K562 (cell line): ENCODE measurements around the gene DUS1L. TPM values are rescaled to one million over a fixed set of nuclear protein-coding genes. Genes with fewer than 3 reads are reported as not detected.

Experiments
- CEBPZ ChIP-seq: fragments of 150-350 bp; IDR thresholded peaks from 2 replicates; pipeline ENCODE4 v1.6.1; 2014; ENCODE audit warnings: low read depth, mild to moderate bottlenecking, low read length, borderline replicate concordance
- CREM ChIP-seq: IDR thresholded peaks from 2 replicates; pipeline ENCODE4 v1.6.1; 2014; ENCODE audit warnings: antibody characterized with exemption, low read depth
- CSDE1 ChIP-seq, 2 experiments: fragments of 450-650 bp; IDR thresholded peaks; 2 replicates each; pipeline ENCODE4 v1.6.1; 2016; ENCODE audit warnings: mild to moderate bottlenecking in 1 of 2
- CXXC5 ChIP-seq: fragments of 250-450 bp; sonication (Bioruptor Pico); IDR thresholded peaks from 2 replicates; pipeline ENCODE4 v1.8.0; 2022; ENCODE audit warnings: inconsistent platforms, mild to moderate bottlenecking, moderate library complexity
- GTF2E2 ChIP-seq: fragments of 200-800 bp; sonication (Bioruptor generic); IDR thresholded peaks from 2 replicates; pipeline ENCODE4 v1.6.1; 2016; ENCODE audit warnings: missing genetic modification characterization, missing compliant biosample characterization
- KAT7 ChIP-seq: sonication (generic); formaldehyde crosslinking; IDR thresholded peaks from 2 replicates; pipeline ENCODE4 v1.8.0; 2022; ENCODE audit warnings: missing genetic modification reagents, mild to moderate bottlenecking, borderline replicate concordance
- MXI1 ChIP-seq: IDR thresholded peaks from 2 replicates; pipeline ENCODE4 v1.6.1; 2011; ENCODE audit warnings: low read depth, mild to moderate bottlenecking, improper control_type of control experiment, low read length
- MYBL2 ChIP-seq, 2 experiments: fragments of 450-650 bp in 1 of 2; sonication (generic) in 1 of 2; formaldehyde crosslinking in 1 of 2; IDR thresholded peaks; 2 replicates each; pipeline versions ENCODE4 v1.6.1 to v1.8.1; 2017 to 2022; ENCODE audit warnings: borderline replicate concordance in 1 of 2, inconsistent platforms in 1 of 2, low read depth in 1 of 2, mild to moderate bottlenecking in 1 of 2, missing genetic modification reagents in 1 of 2, moderate library complexity in 1 of 2
- NR2F6 ChIP-seq: fragments of 450-650 bp; formaldehyde crosslinking; IDR thresholded peaks from 2 replicates; pipeline ENCODE4 v1.4.0; 2020; ENCODE audit warnings: mild to moderate bottlenecking
- PCBP1 ChIP-seq: fragments of 200-400 bp; formaldehyde crosslinking; IDR thresholded peaks from 2 replicates; pipeline ENCODE4 v1.6.1; 2018; ENCODE audit warnings: mild to moderate bottlenecking, low read depth, low read length; ENCODE audit not compliant: poor library complexity, severe bottlenecking
- PML ChIP-seq: IDR thresholded peaks from 2 replicates; pipeline ENCODE4 v1.6.1; 2012; ENCODE audit warnings: low read length, inconsistent platforms
- SMAD1 ChIP-seq: fragments of 150-350 bp; IDR thresholded peaks from 2 replicates; pipeline ENCODE4 v1.6.1; 2014; ENCODE audit warnings: low read length, low read depth; ENCODE audit not compliant: partially characterized antibody
- SMARCB1 ChIP-seq: IDR thresholded peaks from 2 replicates; pipeline ENCODE4 v1.6.1; 2011; ENCODE audit warnings: improper control_type of control experiment, low read depth; ENCODE audit not compliant: insufficient read length
- SP1 ChIP-seq: sonication (generic); formaldehyde crosslinking; IDR thresholded peaks from 2 replicates; pipeline ENCODE4 v1.8.1; 2022; ENCODE audit warnings: mild to moderate bottlenecking, missing genetic modification reagents
- TSHZ1 ChIP-seq: fragments of 250-450 bp; sonication (Bioruptor Pico); IDR thresholded peaks from 2 replicates; pipeline ENCODE4 v1.4.0; 2020; ENCODE audit warnings: mild to moderate bottlenecking, moderate library complexity
- ZBTB17 ChIP-seq: fragments of 450-650 bp; formaldehyde crosslinking; IDR thresholded peaks from 2 replicates; pipeline ENCODE4 v1.4.0; 2020; ENCODE audit warnings: mild to moderate bottlenecking
- ZNF121 ChIP-seq: sonication (generic); formaldehyde crosslinking; conservative IDR thresholded peaks from 2 replicates; pipeline ENCODE4 v1.8.0; 2022; ENCODE audit warnings: missing genetic modification reagents
- ZNF253 ChIP-seq: fragments of 250-450 bp; sonication (Bioruptor Pico); conservative IDR thresholded peaks from 2 replicates; pipeline ENCODE4 v1.6.1; 2021; ENCODE audit warnings: mild to moderate bottlenecking
- ZNF668 ChIP-seq: fragments of 250-450 bp; sonication (Bioruptor Pico); IDR thresholded peaks from 2 replicates; pipeline ENCODE4 v1.8.0; 2022; ENCODE audit warnings: mild to moderate bottlenecking, inconsistent platforms
- polyA plus RNA-seq, 8 experiments: library from polyadenylated mRNA; depleted of rRNA in 4 of 8; stranded (reverse) in 5 of 8; unstranded in 3 of 8; fragments of >200 nt; fragmentation: Nextera tagmentation in 2 of 8; fragmentation: Illumina TruSeq in 1 of 8; extraction: Ambion mirVana in 2 of 8; extraction: Trizol in 1 of 8; gene quantifications; 2 replicates each; pipeline versions ENCODE4 v1.2.1 to v1.2.3, GENCODE V29; 2011 to 2014; ENCODE audit warnings: inconsistent platforms in 1 of 8, missing spikeins in 1 of 8
- total RNA-seq, 7 experiments: library from RNA; depleted of rRNA in 6 of 7; stranded (reverse); fragments of >200 nt in 6 of 7; fragmentation: Illumina TruSeq in 2 of 7; extraction: Trizol in 2 of 7; gene quantifications; 2 replicates each; pipeline versions ENCODE4 v1.2.1 to v1.2.3, GENCODE V29; 2011 to 2021; ENCODE audit warnings: low replicate concordance in 1 of 7
- TF ChIP-seq, protein P1 (sequence below): sonication (generic); formaldehyde crosslinking; IDR thresholded peaks from 2 replicates; pipeline ENCODE4 v1.9.0; 2022; ENCODE audit warnings: mild to moderate bottlenecking, missing genetic modification reagents

The DUS1L gene
- total and polyA plus RNA-seq, 9 of the 15 experiments (the other 6 are each of a cell fraction or from before 2014, with no cell fraction given) = 7.8 to 210 (median 83.9) TPM

DNA sequence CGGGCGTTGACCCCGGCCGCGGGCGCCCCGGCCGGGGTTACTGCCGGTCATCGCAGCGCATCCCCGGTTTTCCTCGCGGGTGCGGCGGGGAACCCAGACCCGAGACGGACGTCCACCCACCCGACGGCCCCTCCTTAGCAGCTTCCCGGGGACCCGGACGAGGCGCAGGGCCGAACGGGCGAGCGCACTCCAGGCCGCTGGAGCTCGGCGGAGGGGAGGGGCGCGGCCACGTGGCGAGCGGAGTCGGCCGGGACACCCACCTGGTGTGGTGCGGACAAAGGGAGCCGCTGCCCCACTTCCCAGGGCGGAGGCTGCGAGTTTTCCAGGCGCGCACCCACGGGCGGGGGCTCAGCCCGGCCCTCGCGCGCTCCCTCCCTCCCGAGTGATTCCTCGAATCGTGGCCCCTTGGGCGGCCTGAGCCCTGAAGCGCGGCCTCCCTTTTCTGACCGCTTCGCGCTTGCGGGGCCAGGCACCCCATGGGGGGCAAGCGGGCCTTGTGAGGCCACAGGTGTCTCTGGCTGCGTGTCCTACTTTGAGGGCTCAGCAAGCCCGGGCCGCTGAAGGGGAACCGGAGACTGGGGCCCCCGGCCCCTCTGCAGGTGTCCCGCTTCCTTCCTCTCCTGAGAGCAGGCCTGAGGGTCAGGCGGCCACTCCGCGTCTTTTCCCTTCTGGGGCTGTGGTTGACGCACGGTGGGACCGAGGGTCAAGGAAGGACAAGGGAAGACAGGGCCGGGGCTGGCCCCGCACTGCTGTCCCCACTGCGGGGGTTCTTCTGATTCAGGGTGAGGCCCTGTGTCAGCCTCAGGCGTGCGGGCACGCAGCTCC is 33.5 kb upstream of the DUS1L start (continued):
- peak; percentile 86; the same call in 1 of the 2 replicates for TF ChIP-seq CXXC5 (CRISPR knock-in tag)
- no peak for TF ChIP-seq CREM
- peak; percentile 80 for TF ChIP-seq PCBP1
- peak; percentile 10; the same call in 1 of the 2 replicates for TF ChIP-seq ZBTB17 (CRISPR knock-in tag)
- TF ChIP-seq NR2F6 = no peak
- peak; percentile 73 for TF ChIP-seq SP1
- no peak; the same call in 1 of the 2 replicates for TF ChIP-seq MXI1
- no peak for TF ChIP-seq MYBL2 (IDR thresholded peaks at IDR 0.05; ENCODE audit: low read depth)
- TF ChIP-seq MYBL2 (CRISPR knock-in tag; IDR thresholded peaks at IDR 0.05; ENCODE audit: borderline replicate concordance) = no peak
- no peak for TF ChIP-seq ZNF121
- TF ChIP-seq SMARCB1 = no peak
- no peak for TF ChIP-seq CEBPZ
- TF ChIP-seq, protein P1, sequence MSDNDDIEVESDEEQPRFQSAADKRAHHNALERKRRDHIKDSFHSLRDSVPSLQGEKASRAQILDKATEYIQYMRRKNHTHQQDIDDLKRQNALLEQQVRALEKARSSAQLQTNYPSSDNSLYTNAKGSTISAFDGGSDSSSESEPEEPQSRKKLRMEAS (CRISPR knock-in tag) = peak; percentile 94
- TF ChIP-seq KAT7 (CRISPR knock-in tag) = 0 out of 2 replicates have a peak, but pooled peaks have one; percentile 93
- no peak for TF ChIP-seq SMAD1
- no peak for TF ChIP-seq PML
- TF ChIP-seq CSDE1 (IDR thresholded peaks at IDR 0.05) = no peak
- TF ChIP-seq TSHZ1 = no peak
- TF ChIP-seq ZNF668 (CRISPR knock-in tag) = no peak
- TF ChIP-seq ZNF253 (CRISPR knock-in tag) = no peak
- 0 out of 2 replicates have a peak, but pooled peaks have one; percentile 21 for TF ChIP-seq GTF2E2 (tag)
